H9 (cell line): ENCODE results near the gene MRAP. TPM values are rescaled to one million over a fixed set of nuclear protein-coding genes. Genes with fewer than 3 reads are reported as not detected.
A peak's percentile ranks its signal among the peaks of the same experiment; 100 is the strongest.

Experiments
- DNase-seq: peaks from one replicate; pipeline ENCODE4 v3.0.0-alpha.2; 2017
- H2AFZ ChIP-seq: one replicate; pipeline ENCODE4 v1.6.1; 2013; ENCODE audit warnings: mild to moderate bottlenecking, low read length, control low read depth, moderate library complexity
- H2AK5ac ChIP-seq: 2 replicates; pipeline ENCODE4 v1.6.1; 2013; ENCODE audit warnings: low read length, control low read depth, mixed read lengths; ENCODE audit not compliant: insufficient read length
- H2BK120ac ChIP-seq: one replicate; pipeline ENCODE4 v1.6.1; 2013; ENCODE audit warnings: low read depth, mild to moderate bottlenecking, low read length, control low read depth, inconsistent platforms; ENCODE audit not compliant: poor library complexity, severe bottlenecking
- H2BK12ac ChIP-seq: 2 replicates; pipeline ENCODE4 v1.6.1; 2013; ENCODE audit warnings: low read length, control low read depth, mixed read lengths, low read depth; ENCODE audit not compliant: insufficient read length
- H2BK15ac ChIP-seq: 2 replicates; pipeline ENCODE4 v1.6.1; 2013; ENCODE audit warnings: low read depth, low read length, control low read depth
- H2BK20ac ChIP-seq: one replicate; pipeline ENCODE4 v1.6.1; 2013; ENCODE audit warnings: low read depth, mild to moderate bottlenecking, low read length, control low read depth, inconsistent platforms; ENCODE audit not compliant: poor library complexity, severe bottlenecking
- H2BK5ac ChIP-seq: 2 replicates; pipeline ENCODE4 v1.6.1; 2013; ENCODE audit warnings: low read length, control low read depth, mixed read lengths; ENCODE audit not compliant: insufficient read length
- H3K14ac ChIP-seq: 2 replicates; pipeline ENCODE4 v1.6.1; 2013; ENCODE audit warnings: low read length, control low read depth; ENCODE audit not compliant: insufficient read depth
- H3K18ac ChIP-seq: 2 replicates; pipeline ENCODE4 v1.6.1; 2013; ENCODE audit warnings: low read depth, mild to moderate bottlenecking, mixed read lengths, low read length, control low read depth; ENCODE audit not compliant: insufficient read length
- H3K23ac ChIP-seq: 2 replicates; pipeline ENCODE4 v1.6.1; 2013; ENCODE audit warnings: low read length, control low read depth, mixed read lengths, low read depth; ENCODE audit not compliant: insufficient read length
- H3K23me2 ChIP-seq: 2 replicates; pipeline ENCODE4 v1.6.1; 2013; ENCODE audit warnings: low read depth, mild to moderate bottlenecking, mixed read lengths, low read length, control low read depth; ENCODE audit not compliant: insufficient read length, poor library complexity, severe bottlenecking
- H3K27ac ChIP-seq: 2 replicates; pipeline ENCODE4 v1.5.1; 2013; ENCODE audit warnings: low read length, control low read depth, mixed read lengths, low read depth; ENCODE audit not compliant: insufficient read length
- H3K27me3 ChIP-seq: 2 replicates; pipeline ENCODE4 v1.6.1; 2013; ENCODE audit warnings: low read length, control low read depth, inconsistent platforms; ENCODE audit not compliant: insufficient read depth
- H3K4ac ChIP-seq: 2 replicates; pipeline ENCODE4 v1.6.1; 2013; ENCODE audit warnings: low read depth, mild to moderate bottlenecking, control low read depth, inconsistent platforms, low read length, moderate library complexity
- H3K4me1 ChIP-seq: 2 replicates; pipeline ENCODE4 v1.6.1; 2013; ENCODE audit warnings: low read length, control low read depth, inconsistent platforms; ENCODE audit not compliant: insufficient read depth
- H3K4me2 ChIP-seq: 2 replicates; pipeline ENCODE4 v1.6.1; 2013; ENCODE audit warnings: low read length, control low read depth, mixed read lengths; ENCODE audit not compliant: insufficient read length, insufficient read depth
- H3K56ac ChIP-seq: 2 replicates; pipeline ENCODE4 v1.6.1; 2013; ENCODE audit warnings: low read depth, mild to moderate bottlenecking, mixed read lengths, low read length, control low read depth; ENCODE audit not compliant: insufficient read length
- H3K79me1 ChIP-seq: 2 replicates; pipeline ENCODE4 v1.6.1; 2013; ENCODE audit warnings: low read depth, mild to moderate bottlenecking, moderate library complexity, low read length, control low read depth, inconsistent platforms; ENCODE audit not compliant: insufficient read depth, poor library complexity, severe bottlenecking
- H3K79me2 ChIP-seq: 2 replicates; pipeline ENCODE4 v1.6.1; 2013; ENCODE audit warnings: low read length, control low read depth, inconsistent platforms; ENCODE audit not compliant: insufficient read depth
- H3K9ac ChIP-seq: 2 replicates; pipeline ENCODE4 v1.6.1; 2013; ENCODE audit warnings: low read length, control low read depth, mixed read lengths; ENCODE audit not compliant: insufficient read length; ENCODE audit errors: extremely low read depth
- H3K9me3 ChIP-seq: one replicate; pipeline ENCODE4 v1.6.1; 2013; ENCODE audit warnings: low read depth, low read length, inconsistent platforms; ENCODE audit not compliant: control insufficient read depth
- H3T11ph ChIP-seq: one replicate; pipeline ENCODE4 v1.6.1; 2013; ENCODE audit warnings: mild to moderate bottlenecking, low read length, control low read depth, inconsistent platforms
- H4K20me1 ChIP-seq: one replicate; pipeline ENCODE4 v1.6.1; 2013; ENCODE audit not compliant: control insufficient read depth, insufficient read length, insufficient read depth
- H4K5ac ChIP-seq: 2 replicates; pipeline ENCODE4 v1.6.1; 2013; ENCODE audit warnings: low read depth, mild to moderate bottlenecking, mixed read lengths, low read length, control low read depth; ENCODE audit not compliant: insufficient read length
- H4K8ac ChIP-seq: replicated peaks from 2 replicates; pipeline ENCODE4 v1.6.1; 2013; ENCODE audit warnings: low read length, control low read depth, mixed read lengths, low read depth; ENCODE audit not compliant: insufficient read length
- H4K91ac ChIP-seq: 2 replicates; pipeline ENCODE4 v1.6.1; 2013; ENCODE audit warnings: low read depth, mild to moderate bottlenecking, moderate library complexity, mixed read lengths, low read length, control low read depth; ENCODE audit not compliant: insufficient read length
- H3K27ac Mint-ChIP-seq, 3 experiments: 2 replicates in 2 of 3; 3 replicates in 1 of 3; pipeline ENCODE4 v1.8.0; 2020 to 2021; ENCODE audit warnings: mixed read lengths in 3 of 3, mild to moderate bottlenecking in 1 of 3, moderate library complexity in 1 of 3
- H3K27me3 Mint-ChIP-seq: 2 replicates; pipeline ENCODE4 v1.8.0; 2021; ENCODE audit warnings: low read depth, mild to moderate bottlenecking, moderate library complexity, mixed read lengths
- H3K36me3 Mint-ChIP-seq, 3 experiments: 2 replicates in 2 of 3; 3 replicates in 1 of 3; pipeline ENCODE4 v1.8.0; 2020 to 2021; ENCODE audit warnings: low read depth in 3 of 3, mixed read lengths in 3 of 3; ENCODE audit not compliant: insufficient read depth in 1 of 3
- H3K4me1 Mint-ChIP-seq, 2 experiments: 2 replicates each; pipeline ENCODE4 v1.8.0; 2020; ENCODE audit warnings: mixed read lengths in 2 of 2
- H3K4me3 Mint-ChIP-seq, 2 experiments: 2 replicates in 1 of 2; 3 replicates in 1 of 2; pipeline ENCODE4 v1.8.0; 2020 to 2021; ENCODE audit warnings: mild to moderate bottlenecking in 2 of 2, mixed read lengths in 2 of 2, moderate library complexity in 1 of 2
- H3K9me3 Mint-ChIP-seq, 2 experiments: 2 replicates in 1 of 2; 3 replicates in 1 of 2; pipeline ENCODE4 v1.8.0; 2020; ENCODE audit warnings: mild to moderate bottlenecking in 2 of 2, mixed read lengths in 2 of 2, moderate library complexity in 1 of 2
- CTCF ChIP-seq: fragments of 200-600 bp; sonication (generic); conservative IDR thresholded peaks from 3 replicates; pipeline ENCODE4 v1.8.0; 2021; ENCODE audit warnings: antibody characterized with exemption, mild to moderate bottlenecking
- WGBS: extraction: QIAGEN DNeasy Blood & Tissue Kit; methylation state at CpG from one replicate; pipeline ENCODE4 v1.1.7; 2013; ENCODE audit warnings: missing lambda C conversion rate, low lambda C conversion rate, mixed read lengths; ENCODE audit not compliant: insufficient read length; ENCODE audit errors: extremely low coverage; 5-methylcytosine and 5-hydroxymethylcytosine counted together
- total RNA-seq: library from RNA; stranded (reverse); gene quantifications from 2 replicates; pipeline ENCODE4 v1.2.1, GENCODE V29; 2021

MRAP gene
- total RNA-seq, 1 experiment from 2014 or later, result not detected

- no peaks in the 10 kb centered on the region for H3K9me3 ChIP-seq
- H3K4me2 ChIP-seq, result peak overlapping the region; percentile 92
- H3K9me3 Mint-ChIP-seq, result no peaks in the 10 kb centered on the region
- peak overlapping the region; percentile 44 for H3K9ac ChIP-seq
- no peak overlapping the region for H3K56ac ChIP-seq
- TF ChIP-seq CTCF, result no peak
- no peak overlapping the region for H3K27ac ChIP-seq
- H3K79me1 ChIP-seq, result no peaks in the 10 kb centered on the region
- no peaks in the 10 kb centered on the region; the same call in 1 of the 2 replicates for H3K27me3 Mint-ChIP-seq
- H3K27ac Mint-ChIP-seq, result peak overlapping the region in 2 of 3 experiments; percentile 64 to 94; a peak in 5 of 7 replicates
- no peaks in the 10 kb centered on the region for H3K27me3 ChIP-seq
- H2BK20ac ChIP-seq, result no peak overlapping the region
- H2BK120ac ChIP-seq, result no peak overlapping the region
- no peak overlapping the region for H2AK5ac ChIP-seq
- H3K36me3 Mint-ChIP-seq, result peaks cover 5 to 23% (median 19%) of the 10 kb centered on the region in 3 experiments; a peak in 6 of 7 replicates
- no peak overlapping the region for H3K4ac ChIP-seq
- no peak for DNase-seq
- H4K91ac ChIP-seq, result no peak overlapping the region
- H3K14ac ChIP-seq, result 0 out of 2 replicates have a peak overlapping the region, but pooled peaks have one; percentile 6
- H2AFZ ChIP-seq, result no peak overlapping the region
- H3T11ph ChIP-seq, result no peak overlapping the region
- peaks cover 12 to 18% of the 10 kb centered on the region in 2 experiments; a peak in 3 of 4 replicates for H3K4me1 Mint-ChIP-seq
- H3K79me2 ChIP-seq, result peaks cover 2% of the 10 kb centered on the region; the same call in 1 of the 2 replicates
- no peak overlapping the region for H3K23ac ChIP-seq
- no CpG with 5 or more reads among the region's 9 CpGs for WGBS
- peaks cover 10% of the 10 kb centered on the region for H3K23me2 ChIP-seq
- H3K18ac ChIP-seq, result no peak overlapping the region
- no peaks in the 10 kb centered on the region for H4K20me1 ChIP-seq
- H4K8ac ChIP-seq, result no peak overlapping the region
- H3K4me1 ChIP-seq, result no peaks in the 10 kb centered on the region
- no peak overlapping the region for H4K5ac ChIP-seq
- peak overlapping the region; percentile 99 to 100 for H3K4me3 Mint-ChIP-seq
- no peak overlapping the region for H2BK15ac ChIP-seq
- H2BK5ac ChIP-seq, result no peak overlapping the region
- no peak overlapping the region for H2BK12ac ChIP-seq
Measured at GRCh38 chr21:32278103-32278502, 20.6 kb upstream of the MRAP start.
